PFSK-1 (cell line): ENCODE results near the gene ANKIB1.

Experiments
- FOXP2 ChIP-seq: optimal IDR thresholded peaks from 2 replicates; pipeline ENCODE3; 2011; ENCODE audit warnings: borderline replicate concordance, control low read depth, inconsistent platforms; ENCODE audit not compliant: insufficient read depth; ENCODE audit errors: extremely low read length, extremely low read depth
- POLR2AphosphoS5 ChIP-seq: IDR thresholded peaks from 2 replicates; pipeline ENCODE4 v1.6.1; 2012; ENCODE audit warnings: low read depth, mild to moderate bottlenecking, control low read depth, low read length, moderate library complexity
- SIN3A ChIP-seq: IDR thresholded peaks from 2 replicates; pipeline ENCODE4 v1.6.1; 2012; ENCODE audit warnings: mild to moderate bottlenecking, low read length, moderate library complexity, borderline replicate concordance; ENCODE audit not compliant: insufficient read depth
- TAF1 ChIP-seq: IDR thresholded peaks from 2 replicates; pipeline ENCODE4 v1.6.1; 2012; ENCODE audit warnings: low read length, control low read depth, borderline replicate concordance; ENCODE audit not compliant: insufficient read depth
- TF ChIP-seq, protein P1 (sequence below), 2 experiments: IDR thresholded peaks; 2 replicates each; pipeline versions ENCODE4 v1.6.1 to v1.8.0; 2011 to 2012; ENCODE audit warnings: low read depth in 2 of 2, low read length in 2 of 2, control low read depth in 1 of 2, inconsistent platforms in 1 of 2, mild to moderate bottlenecking in 1 of 2, moderate library complexity in 1 of 2; ENCODE audit not compliant: insufficient read depth in 1 of 2

ANKIB1 gene

DNA sequence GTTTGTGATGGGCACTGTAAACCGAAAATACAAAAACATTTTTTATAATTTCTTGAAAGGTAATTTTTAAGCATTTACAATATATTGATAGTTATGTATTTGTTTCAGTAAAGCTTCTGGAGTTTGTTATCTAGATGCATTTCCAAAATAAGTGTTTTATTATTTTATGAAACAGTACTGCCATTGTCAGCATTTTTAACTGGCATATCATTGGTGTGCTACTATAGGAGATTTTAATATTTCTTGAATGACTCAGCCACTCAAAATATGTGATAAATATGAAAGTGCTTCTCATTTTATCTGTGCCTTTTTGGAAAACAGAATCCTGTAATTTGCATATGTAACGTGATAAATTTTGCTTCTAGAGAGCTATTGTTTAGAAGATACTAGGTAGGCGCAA lies 97.9 kb downstream of the ANKIB1 start:
- no peak for TF ChIP-seq TAF1

DNA sequence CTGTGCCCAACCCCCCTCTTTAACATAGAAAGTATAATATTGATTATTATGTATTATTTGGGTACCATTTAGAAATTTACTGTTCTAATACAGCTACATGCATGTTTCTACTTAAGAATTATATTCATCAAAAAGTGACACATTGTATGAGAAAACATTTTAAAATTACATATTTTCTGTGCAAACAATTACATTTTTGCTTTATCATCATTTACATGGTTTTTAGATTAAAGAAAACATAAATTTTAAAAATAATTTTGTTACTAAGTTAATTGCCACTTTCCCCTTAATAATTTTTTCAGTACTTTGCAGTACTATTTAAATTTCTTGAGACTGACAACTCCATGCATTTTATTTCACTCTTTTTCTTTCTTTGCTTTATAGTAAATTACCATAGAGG lies 106.2 kb downstream of the ANKIB1 start:
- TF ChIP-seq TAF1 (no peak), POLR2AphosphoS5 (no peak), SIN3A (no peak)
- TF ChIP-seq, protein P1, sequence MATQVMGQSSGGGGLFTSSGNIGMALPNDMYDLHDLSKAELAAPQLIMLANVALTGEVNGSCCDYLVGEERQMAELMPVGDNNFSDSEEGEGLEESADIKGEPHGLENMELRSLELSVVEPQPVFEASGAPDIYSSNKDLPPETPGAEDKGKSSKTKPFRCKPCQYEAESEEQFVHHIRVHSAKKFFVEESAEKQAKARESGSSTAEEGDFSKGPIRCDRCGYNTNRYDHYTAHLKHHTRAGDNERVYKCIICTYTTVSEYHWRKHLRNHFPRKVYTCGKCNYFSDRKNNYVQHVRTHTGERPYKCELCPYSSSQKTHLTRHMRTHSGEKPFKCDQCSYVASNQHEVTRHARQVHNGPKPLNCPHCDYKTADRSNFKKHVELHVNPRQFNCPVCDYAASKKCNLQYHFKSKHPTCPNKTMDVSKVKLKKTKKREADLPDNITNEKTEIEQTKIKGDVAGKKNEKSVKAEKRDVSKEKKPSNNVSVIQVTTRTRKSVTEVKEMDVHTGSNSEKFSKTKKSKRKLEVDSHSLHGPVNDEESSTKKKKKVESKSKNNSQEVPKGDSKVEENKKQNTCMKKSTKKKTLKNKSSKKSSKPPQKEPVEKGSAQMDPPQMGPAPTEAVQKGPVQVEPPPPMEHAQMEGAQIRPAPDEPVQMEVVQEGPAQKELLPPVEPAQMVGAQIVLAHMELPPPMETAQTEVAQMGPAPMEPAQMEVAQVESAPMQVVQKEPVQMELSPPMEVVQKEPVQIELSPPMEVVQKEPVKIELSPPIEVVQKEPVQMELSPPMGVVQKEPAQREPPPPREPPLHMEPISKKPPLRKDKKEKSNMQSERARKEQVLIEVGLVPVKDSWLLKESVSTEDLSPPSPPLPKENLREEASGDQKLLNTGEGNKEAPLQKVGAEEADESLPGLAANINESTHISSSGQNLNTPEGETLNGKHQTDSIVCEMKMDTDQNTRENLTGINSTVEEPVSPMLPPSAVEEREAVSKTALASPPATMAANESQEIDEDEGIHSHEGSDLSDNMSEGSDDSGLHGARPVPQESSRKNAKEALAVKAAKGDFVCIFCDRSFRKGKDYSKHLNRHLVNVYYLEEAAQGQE (IDR thresholded peaks at IDR 0.05; ENCODE audit: insufficient read depth in 1 of 2, low read depth in 2 of 2, low read length in 2 of 2) = no peak

DNA sequence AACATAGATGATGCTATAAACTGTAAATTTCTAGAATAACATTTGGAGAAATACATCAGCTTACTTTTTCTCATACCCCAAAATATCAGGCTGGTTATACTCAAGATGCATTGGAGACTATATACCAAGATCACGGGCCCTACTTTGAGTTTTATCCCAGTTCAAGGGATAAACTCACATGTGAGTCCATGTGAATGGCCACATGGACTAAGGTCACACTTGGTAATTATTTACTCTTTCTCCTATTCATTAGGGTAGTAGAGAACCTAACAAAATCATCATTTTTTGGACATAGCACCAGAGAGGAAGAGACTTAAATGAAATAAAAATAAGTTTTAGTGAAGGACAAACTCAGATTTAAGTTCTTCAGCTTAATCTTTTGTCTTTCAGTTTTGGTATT lies 108.4 kb downstream of the ANKIB1 start:
- TF ChIP-seq FOXP2 = no peak
- no peak for TF ChIP-seq SIN3A
- no peak for TF ChIP-seq POLR2AphosphoS5
- no peak for TF ChIP-seq TAF1
- TF ChIP-seq, protein P1 (IDR thresholded peaks at IDR 0.05; ENCODE audit: insufficient read depth in 1 of 2, low read depth in 2 of 2, low read length in 2 of 2) = no peak

DNA sequence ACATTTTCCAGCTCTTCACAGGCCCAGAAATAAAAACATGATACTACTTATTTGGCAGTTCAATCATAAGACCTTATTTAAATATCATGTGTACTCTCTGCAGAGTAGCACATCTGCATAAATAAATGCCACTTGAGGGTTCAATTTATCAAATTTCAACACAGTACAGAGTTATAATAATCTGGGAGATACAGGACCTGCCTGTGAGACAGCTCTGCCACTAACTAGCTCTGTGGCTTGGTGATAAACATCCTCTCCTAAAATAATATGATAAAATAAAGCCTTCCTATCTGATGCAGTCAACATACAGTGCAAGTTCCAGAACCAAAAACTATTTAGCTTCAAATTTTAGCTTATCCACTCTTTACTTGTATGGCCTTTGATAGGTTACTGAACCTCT lies 110.6 kb downstream of the ANKIB1 start:
- TF ChIP-seq POLR2AphosphoS5 = no peak
- TF ChIP-seq, protein P1 (IDR thresholded peaks at IDR 0.05; ENCODE audit: insufficient read depth in 1 of 2, low read depth in 2 of 2, low read length in 2 of 2) = no peak
- no peak for TF ChIP-seq TAF1
- no peak for TF ChIP-seq SIN3A
- TF ChIP-seq FOXP2 = no peak

DNA sequence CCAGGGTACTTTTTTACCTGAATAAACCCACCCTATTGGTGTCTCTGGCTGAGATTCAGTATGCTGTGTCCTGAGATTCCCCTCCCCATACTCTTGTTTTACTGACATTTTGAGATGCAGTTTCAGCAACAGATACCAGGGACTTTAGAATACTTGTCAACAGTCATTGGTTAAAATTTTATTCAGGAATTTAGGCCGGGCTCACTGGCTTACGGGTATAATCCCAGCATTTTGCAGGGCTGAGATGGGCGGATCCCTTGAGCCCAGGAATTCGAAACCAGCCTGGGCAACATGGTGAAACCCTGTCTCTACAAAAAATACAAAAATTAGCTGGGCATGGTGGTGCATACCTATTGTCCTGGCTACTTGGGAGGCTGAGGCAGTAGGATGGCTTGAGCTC lies 111.5 kb downstream of the ANKIB1 start:
- TF ChIP-seq, protein P1 (IDR thresholded peaks at IDR 0.05; ENCODE audit: insufficient read depth in 1 of 2, low read depth in 2 of 2, low read length in 2 of 2) = no peak
- TF ChIP-seq TAF1 (no peak), SIN3A (no peak), FOXP2 (no peak)

DNA sequence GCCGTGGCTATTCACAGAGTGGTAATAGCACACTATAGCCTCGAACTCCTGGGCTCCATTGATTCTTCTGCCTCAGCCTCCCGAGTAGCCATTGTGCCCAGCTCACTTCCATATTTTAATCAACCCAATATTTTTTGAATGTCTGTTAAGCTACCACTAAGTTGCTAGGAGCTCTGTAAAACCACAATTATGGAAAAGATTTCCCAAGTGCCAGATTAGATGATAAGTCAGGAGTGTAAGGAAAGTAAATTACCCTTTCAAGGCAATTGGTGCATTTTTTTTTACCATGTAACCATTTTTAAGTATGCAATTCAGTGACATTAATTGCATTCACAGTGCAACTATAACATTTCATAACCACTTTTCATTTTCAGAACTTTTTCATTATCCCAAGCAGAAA lies 114.0 kb downstream of the ANKIB1 start:
- TF ChIP-seq POLR2AphosphoS5 (no peak), FOXP2 (no peak), TAF1 (no peak)
- TF ChIP-seq, protein P1 (IDR thresholded peaks at IDR 0.05; ENCODE audit: insufficient read depth in 1 of 2, low read depth in 2 of 2, low read length in 2 of 2) = no peak
